ENCODE measurements around the gene RFNG. TPM values are rescaled to one million over a fixed set of nuclear protein-coding genes. Genes with fewer than 3 reads are reported as not detected.
A peak's percentile ranks its signal among the peaks of the same experiment; 100 is the strongest.

Gene RFNG
- total and polyA plus RNA-seq, 10 of the 15 experiments (the other 5 are each of a cell fraction or from before 2014, with no cell fraction given) = 0.10 to 19.6 (median 6.2) TPM

- TF ChIP-seq SUPT20H (IDR thresholded peaks at IDR 0.05; ENCODE audit: borderline replicate concordance, control insufficient read depth, low read depth, low read length) (no peak), HDAC2 (IDR thresholded peaks at IDR 0.05) (no peak), TAF1 (IDR thresholded peaks at IDR 0.05; ENCODE audit: borderline replicate concordance, low read depth, low read length) (peak; percentile 26; the same call in 1 of the 2 replicates), SIN3A (IDR thresholded peaks at IDR 0.05; ENCODE audit: low read depth, low read length) (peak; percentile 78), RAD21 (IDR thresholded peaks at IDR 0.05; ENCODE audit: insufficient read depth, low read depth, low read length) (no peak), SIX5 (IDR thresholded peaks at IDR 0.05; ENCODE audit: low read depth, low read length, severe bottlenecking) (no peak), SP1 (IDR thresholded peaks at IDR 0.05; ENCODE audit: low read depth, low read length) (no peak), GATAD2B (conservative IDR thresholded peaks at IDR 0.05; ENCODE audit: low read depth) (peak; percentile 67), MAX (IDR thresholded peaks at IDR 0.05; ENCODE audit: low read depth, low read length) (peak; percentile 39; the same call in 1 of the 2 replicates), ZBED1 (IDR thresholded peaks at IDR 0.05; ENCODE audit: borderline replicate concordance) (no peak), BHLHE40 (IDR thresholded peaks at IDR 0.05; ENCODE audit: borderline replicate concordance in 1 of 2, low read depth in 2 of 2, low read length in 1 of 2) (peak; percentile 6 to 67; a peak in 2 of 4 replicates), BMI1 (IDR thresholded peaks at IDR 0.05; ENCODE audit: borderline replicate concordance) (no peak), BCLAF1 (IDR thresholded peaks at IDR 0.05) (no peak), BRCA1 (IDR thresholded peaks at IDR 0.05; ENCODE audit: low read depth, low read length) (no peak), CREB1 (IDR thresholded peaks at IDR 0.05; ENCODE audit: low read depth) (no peak), CEBPZ (IDR thresholded peaks at IDR 0.05; ENCODE audit: low read depth, low read length) (no peak)
- TF ChIP-seq, protein P1, sequence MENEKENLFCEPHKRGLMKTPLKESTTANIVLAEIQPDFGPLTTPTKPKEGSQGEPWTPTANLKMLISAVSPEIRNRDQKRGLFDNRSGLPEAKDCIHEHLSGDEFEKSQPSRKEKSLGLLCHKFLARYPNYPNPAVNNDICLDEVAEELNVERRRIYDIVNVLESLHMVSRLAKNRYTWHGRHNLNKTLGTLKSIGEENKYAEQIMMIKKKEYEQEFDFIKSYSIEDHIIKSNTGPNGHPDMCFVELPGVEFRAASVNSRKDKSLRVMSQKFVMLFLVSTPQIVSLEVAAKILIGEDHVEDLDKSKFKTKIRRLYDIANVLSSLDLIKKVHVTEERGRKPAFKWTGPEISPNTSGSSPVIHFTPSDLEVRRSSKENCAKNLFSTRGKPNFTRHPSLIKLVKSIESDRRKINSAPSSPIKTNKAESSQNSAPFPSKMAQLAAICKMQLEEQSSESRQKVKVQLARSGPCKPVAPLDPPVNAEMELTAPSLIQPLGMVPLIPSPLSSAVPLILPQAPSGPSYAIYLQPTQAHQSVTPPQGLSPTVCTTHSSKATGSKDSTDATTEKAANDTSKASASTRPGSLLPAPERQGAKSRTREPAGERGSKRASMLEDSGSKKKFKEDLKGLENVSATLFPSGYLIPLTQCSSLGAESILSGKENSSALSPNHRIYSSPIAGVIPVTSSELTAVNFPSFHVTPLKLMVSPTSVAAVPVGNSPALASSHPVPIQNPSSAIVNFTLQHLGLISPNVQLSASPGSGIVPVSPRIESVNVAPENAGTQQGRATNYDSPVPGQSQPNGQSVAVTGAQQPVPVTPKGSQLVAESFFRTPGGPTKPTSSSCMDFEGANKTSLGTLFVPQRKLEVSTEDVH (IDR thresholded peaks at IDR 0.05; ENCODE audit: low read depth, partially characterized antibody) = no peak
- TF ChIP-seq, protein P2, sequence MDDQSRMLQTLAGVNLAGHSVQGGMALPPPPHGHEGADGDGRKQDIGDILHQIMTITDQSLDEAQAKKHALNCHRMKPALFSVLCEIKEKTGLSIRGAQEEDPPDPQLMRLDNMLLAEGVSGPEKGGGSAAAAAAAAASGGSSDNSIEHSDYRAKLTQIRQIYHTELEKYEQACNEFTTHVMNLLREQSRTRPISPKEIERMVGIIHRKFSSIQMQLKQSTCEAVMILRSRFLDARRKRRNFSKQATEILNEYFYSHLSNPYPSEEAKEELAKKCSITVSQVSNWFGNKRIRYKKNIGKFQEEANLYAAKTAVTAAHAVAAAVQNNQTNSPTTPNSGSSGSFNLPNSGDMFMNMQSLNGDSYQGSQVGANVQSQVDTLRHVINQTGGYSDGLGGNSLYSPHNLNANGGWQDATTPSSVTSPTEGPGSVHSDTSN (IDR thresholded peaks at IDR 0.05; ENCODE audit: insufficient replicate concordance, low read depth, low read length) = no peak
Measured at GRCh38 chr17:82022310-82022980, 29.2 kb downstream of the RFNG start, which contains the start of gene CENPX (continued).
